ENCODE data around the gene PIN4. TPM values are rescaled to one million over a fixed set of nuclear protein-coding genes. Genes with fewer than 3 reads are reported as not detected.

Gene PIN4
- 3.3 TPM for total RNA-seq

DNA sequence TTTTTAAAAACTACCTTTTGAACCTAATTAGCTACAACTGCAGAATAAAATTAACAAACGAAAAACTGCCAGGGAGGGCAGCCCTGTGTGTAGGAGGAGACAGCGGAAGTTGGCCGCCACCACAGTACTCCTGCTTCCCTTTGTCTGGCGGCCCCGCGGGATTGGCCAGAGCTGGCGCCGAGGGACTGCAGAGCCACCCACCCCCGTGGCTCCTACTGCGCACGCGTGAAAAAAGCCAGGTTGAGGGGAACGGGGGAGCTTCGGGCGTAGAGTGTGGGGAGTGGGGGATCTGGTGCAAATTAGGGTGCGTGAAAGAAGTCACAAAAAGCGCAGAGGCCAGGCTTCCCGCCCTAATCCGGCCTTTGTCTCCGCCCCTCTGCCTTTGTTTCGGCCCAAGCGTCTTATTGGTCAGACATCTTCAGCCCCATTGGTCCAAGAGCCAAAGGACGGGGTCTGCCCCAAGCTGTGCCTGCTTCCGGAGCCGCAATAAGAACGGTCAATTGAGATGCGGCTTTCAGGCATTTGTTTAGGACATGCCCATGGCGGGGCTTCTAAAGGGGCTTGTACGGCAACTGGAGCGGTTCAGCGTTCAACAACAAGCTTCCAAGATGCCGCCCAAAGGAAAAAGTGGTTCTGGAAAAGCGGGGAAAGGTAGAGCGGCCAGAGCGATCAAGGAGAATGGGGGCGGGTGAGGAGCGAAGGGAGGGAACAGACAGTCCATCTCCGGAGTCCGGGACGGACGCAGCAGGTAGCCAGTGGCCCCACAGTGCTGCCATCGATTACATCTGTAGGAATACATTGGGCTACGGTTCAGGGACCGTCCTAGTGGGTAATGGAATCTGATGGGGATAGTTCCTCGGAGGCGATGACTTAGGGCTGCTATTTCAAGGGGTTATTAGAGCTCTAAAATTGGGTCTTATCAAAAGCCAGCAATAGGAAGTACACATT is at the start of gene PIN4:
Gene PIN4, plus strand, starts transcription at position 580 of the 948 bp plus-strand sequence. Its CDS starts 29 bp downstream, at position 609.
- Histone ChIP-seq H3K27me3 (ENCODE audit: insufficient read depth, low read length) (no peaks in the 10 kb centered on the region), H3K9me3 (ENCODE audit: low read depth, low read length) (no peaks in the 10 kb centered on the region), H3K4me1 (ENCODE audit: insufficient read depth, low read length) (peaks cover 13% of the 10 kb centered on the region), H3K4me3 (ENCODE audit: low read length) (peak within 1 kb of the TSS; percentile 81)

DNA sequence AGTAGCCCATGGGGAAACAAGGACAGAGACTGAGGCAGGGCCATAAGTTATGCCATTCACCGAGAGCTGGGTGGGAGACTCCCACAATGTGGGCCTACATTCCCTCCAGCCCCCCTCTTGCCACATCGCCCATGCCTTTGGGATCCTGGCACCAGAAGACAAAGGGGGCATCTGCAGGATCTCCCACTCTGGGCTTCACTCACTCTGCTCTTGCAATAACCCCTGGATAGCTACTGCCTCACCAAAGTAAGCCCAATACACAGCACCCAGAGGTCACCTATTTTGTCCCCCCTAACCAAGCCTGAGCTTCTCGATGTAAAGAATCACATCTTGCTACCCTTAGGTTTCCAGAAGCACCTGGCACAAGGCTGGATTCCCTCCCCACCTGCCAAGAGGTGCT is 49.1 kb upstream of the PIN4 start:
- H3K9me3 ChIP-seq (ENCODE audit: low read depth, low read length) = no peaks in the 10 kb centered on the region
- no peak overlapping the region for H3K4me3 ChIP-seq (ENCODE audit: low read length)
- H3K27me3 ChIP-seq (ENCODE audit: insufficient read depth, low read length) = no peaks in the 10 kb centered on the region

DNA sequence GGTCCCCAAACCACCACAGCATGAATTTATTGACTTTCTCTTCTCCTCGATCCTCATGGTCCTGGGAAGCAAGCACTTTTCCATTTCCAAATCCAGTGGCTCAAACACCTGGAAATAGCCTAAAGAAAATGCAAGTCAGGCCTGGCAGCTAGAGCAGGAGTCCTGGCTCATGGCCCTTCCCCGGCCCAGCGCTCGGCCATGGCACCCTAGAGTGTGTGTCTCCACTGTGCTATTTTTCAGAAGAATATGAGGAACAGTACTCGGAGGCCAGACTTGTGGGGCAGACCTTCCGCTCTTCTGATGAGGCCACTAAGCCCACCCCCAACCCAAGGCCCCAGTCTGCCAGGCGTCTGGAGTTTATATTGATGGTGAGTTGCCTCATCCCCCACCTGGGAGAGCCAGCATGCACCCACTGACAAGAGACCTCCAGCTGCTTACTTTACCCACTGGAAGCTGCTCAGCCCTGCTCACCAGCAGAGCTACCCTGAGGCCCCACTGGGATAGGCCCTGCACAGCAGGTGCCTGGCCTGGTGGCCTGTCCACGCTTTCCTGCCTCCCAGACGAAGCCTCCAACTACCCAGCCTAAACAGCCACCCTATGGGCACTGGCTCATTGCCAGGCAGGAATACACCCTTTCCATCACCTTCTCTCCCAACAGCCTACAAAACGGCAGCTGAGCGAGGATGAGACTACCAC is 47.6 kb upstream of the PIN4 start:
- no peaks in the 10 kb centered on the region for H3K9me3 ChIP-seq (ENCODE audit: low read depth, low read length)
- H3K4me1 ChIP-seq (ENCODE audit: insufficient read depth, low read length) = peaks cover 26% of the 10 kb centered on the region
- no peak overlapping the region for H3K4me3 ChIP-seq (ENCODE audit: low read length)
- no peaks in the 10 kb centered on the region for H3K27me3 ChIP-seq (ENCODE audit: insufficient read depth, low read length)

More for the DNA sequence above, 49.1 kb upstream of the PIN4 start:
- peaks cover 38% of the 10 kb centered on the region for H3K4me1 ChIP-seq (ENCODE audit: insufficient read depth, low read length)

DNA sequence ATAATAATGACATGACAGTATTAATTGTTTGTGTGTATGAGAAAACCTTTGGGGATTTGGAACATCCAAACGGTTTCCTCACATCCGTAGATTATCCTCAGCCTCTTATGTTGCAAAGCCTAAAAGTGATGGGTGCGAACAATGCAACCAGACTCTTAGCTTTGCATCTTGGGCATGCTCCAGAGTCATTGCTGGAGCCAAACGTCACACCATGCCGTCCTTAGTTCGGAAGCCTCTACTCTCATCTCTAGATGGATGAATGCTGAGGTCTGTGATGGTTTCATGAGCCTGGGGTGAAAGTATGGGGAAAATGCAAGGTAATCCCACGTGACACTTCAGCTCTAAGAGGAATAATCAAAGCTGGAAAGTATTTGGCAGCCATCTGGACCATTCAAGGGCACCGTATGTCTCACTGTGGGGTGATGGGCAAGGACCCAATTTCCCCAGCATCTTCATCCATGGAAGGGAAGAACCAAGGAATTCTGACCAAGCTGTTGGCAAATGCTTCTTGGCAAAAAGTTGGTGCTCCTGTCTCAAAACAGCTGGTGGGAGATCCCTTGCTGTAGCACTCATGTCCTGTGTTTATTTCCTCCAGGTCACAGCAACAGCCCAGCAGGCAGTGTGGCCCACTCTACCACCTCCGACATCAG is 43.6 kb upstream of the PIN4 start:
- Histone ChIP-seq H3K4me3 (ENCODE audit: low read length) (no peak overlapping the region), H3K9me3 (ENCODE audit: low read depth, low read length) (no peaks in the 10 kb centered on the region), H3K4me1 (ENCODE audit: insufficient read depth, low read length) (peaks cover 7% of the 10 kb centered on the region), H3K27me3 (ENCODE audit: insufficient read depth, low read length) (no peaks in the 10 kb centered on the region)

DNA sequence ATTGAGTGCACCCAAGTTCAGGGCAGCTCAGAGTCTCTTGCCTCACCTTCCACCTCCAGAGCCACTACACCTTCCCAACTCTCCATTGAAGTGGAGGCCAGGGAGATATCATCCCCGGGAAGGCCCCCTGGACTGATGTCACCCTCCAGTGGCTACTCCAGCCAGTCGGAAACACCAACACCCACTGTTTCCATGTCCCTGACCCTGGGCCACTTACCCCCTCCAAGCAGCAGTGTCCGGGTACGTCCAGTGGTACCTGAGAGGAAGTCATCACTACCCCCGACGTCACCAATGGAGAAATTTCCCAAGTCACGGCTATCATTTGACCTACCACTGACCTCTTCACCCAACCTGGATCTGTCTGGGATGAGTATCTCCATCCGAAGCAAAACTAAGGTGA is 42.0 kb upstream of the PIN4 start:
- Histone ChIP-seq H3K9me3 (ENCODE audit: low read depth, low read length) (no peaks in the 10 kb centered on the region), H3K4me3 (ENCODE audit: low read length) (no peak overlapping the region), H3K4me1 (ENCODE audit: insufficient read depth, low read length) (peaks cover 7% of the 10 kb centered on the region), H3K27me3 (ENCODE audit: insufficient read depth, low read length) (no peaks in the 10 kb centered on the region)

DNA sequence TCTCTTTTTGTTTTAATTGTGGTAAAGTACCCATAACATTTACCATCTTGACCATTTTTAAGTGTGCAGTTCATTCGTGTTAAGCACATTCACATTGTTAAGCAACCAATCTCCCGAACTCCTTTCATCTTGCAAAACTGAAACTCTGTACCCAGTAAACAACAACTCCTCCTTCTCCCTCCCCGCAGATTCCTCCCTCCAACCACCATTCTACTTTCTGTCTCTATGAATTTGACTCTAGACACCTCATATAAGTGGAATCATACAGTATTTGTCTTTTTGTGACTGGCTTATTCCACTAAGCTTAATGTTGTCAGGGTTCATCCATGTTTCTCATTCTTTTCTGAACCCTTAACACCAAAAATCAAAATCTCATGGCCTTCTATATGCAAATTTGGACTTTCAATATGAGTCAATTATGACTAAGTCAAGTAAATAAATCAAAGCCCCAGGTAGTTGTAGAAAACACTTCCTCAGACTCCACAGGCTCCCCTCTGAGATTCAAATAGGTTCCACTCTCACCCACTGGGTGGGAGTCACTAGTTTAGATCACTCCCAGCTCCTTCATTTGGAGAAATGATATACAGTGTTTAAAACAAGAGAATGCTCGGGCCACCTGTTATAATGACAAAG is 40.1 kb upstream of the PIN4 start:
- Histone ChIP-seq H3K4me1 (ENCODE audit: insufficient read depth, low read length) (peaks cover 7% of the 10 kb centered on the region), H3K9me3 (ENCODE audit: low read depth, low read length) (no peaks in the 10 kb centered on the region), H3K4me3 (ENCODE audit: low read length) (no peak overlapping the region), H3K27me3 (ENCODE audit: insufficient read depth, low read length) (no peaks in the 10 kb centered on the region)

DNA sequence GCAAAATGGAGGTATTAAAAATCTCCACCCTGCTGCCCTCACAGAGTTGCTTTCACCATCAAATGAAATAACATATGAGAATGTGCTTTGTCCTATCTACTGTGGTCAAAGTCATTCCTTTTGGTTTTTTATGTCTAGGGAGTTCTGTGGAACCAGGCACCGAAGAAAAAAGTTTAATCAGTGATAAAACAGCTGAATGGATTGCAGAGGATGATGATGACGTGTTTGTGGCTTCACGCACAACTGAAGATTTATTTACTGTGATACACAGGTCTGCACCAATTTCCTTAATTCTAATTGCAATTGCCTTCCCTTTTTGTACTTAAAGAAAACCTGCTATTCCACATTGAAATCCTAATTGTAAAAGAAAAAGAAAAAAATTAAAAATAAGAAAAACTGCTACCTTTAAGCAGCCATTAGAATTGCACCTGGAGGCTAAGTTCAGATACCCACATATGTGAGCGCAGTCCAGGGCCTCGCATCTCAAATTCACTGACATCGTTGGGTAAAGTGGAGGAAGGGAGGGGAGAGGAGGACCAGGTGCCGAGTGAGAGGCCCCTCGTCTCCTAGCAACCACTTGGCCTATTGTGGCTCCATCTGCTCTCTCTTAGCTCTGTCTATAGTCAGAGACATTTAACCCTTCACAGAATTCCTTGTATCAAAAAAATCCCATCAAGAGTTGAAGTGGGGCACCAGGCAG is 39.3 kb upstream of the PIN4 start:
- no peak overlapping the region for H3K4me3 ChIP-seq (ENCODE audit: low read length)

DNA sequence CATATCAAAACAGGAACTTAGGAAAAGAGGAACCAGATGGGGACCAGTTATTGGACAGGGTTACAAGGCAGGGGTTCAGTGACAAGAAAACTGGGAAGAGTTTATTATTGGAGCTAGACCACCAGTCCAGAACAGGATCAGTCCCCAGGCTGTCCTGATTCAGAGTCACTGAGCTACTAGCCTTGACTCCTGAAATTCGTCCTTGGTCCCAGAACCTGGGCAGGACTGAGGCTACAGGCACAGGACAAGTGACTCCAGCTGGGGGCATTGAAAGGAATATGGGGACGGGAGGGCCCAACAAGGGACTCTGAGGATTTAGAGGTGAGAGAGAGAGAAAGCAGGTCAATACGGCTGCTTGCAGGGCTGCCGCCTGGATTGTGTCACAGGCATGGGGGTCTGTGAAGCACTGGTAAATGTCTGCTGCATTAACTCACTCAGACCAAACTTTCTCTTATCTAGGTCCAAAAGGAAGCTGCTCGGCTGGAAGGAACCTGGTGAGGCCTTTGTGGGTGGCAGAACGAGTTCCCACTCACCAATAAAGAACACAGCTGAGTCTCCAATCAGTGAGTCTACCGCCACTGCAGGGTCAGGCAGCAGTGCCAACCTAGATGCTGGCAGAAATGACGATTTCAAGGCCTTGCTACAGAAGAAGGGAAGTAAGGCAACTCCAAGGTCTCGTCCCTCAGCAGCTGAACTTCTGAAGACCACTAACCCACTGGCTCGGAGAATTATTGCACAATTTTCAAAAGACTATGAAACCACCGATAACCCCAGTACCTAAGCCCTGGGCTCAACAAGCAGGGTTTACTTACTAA is 38.6 kb upstream of the PIN4 start:
- no peaks in the 10 kb centered on the region for H3K27me3 ChIP-seq (ENCODE audit: insufficient read depth, low read length)

More for the DNA sequence above, 39.3 kb upstream of the PIN4 start:
- no peaks in the 10 kb centered on the region for H3K9me3 ChIP-seq (ENCODE audit: low read depth, low read length)
- H3K27me3 ChIP-seq (ENCODE audit: insufficient read depth, low read length) = no peaks in the 10 kb centered on the region
- H3K4me1 ChIP-seq (ENCODE audit: insufficient read depth, low read length) = peaks cover 7% of the 10 kb centered on the region

DNA sequence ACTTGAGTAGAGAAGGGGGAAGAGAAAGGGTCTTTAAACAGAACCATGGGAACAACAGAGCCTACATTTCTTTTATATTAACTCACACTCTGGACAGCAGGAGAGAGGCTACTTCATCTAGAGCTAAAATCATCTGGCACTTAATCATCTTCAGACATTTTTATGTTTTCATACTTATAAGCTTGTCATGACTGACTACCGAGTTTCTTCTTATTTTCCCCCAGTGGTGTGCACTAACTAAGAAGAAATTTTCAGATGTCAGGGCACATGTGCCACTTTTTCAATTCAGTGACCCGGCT is 38.0 kb upstream of the PIN4 start:
- Histone ChIP-seq H3K4me1 (ENCODE audit: insufficient read depth, low read length) (peaks cover 7% of the 10 kb centered on the region), H3K4me3 (ENCODE audit: low read length) (no peak overlapping the region), H3K9me3 (ENCODE audit: low read depth, low read length) (no peaks in the 10 kb centered on the region), H3K27me3 (ENCODE audit: insufficient read depth, low read length) (no peaks in the 10 kb centered on the region)

More for the DNA sequence above, 38.6 kb upstream of the PIN4 start:
- Histone ChIP-seq H3K9me3 (ENCODE audit: low read depth, low read length) (no peaks in the 10 kb centered on the region), H3K4me3 (ENCODE audit: low read length) (no peak overlapping the region), H3K4me1 (ENCODE audit: insufficient read depth, low read length) (peaks cover 7% of the 10 kb centered on the region)

DNA sequence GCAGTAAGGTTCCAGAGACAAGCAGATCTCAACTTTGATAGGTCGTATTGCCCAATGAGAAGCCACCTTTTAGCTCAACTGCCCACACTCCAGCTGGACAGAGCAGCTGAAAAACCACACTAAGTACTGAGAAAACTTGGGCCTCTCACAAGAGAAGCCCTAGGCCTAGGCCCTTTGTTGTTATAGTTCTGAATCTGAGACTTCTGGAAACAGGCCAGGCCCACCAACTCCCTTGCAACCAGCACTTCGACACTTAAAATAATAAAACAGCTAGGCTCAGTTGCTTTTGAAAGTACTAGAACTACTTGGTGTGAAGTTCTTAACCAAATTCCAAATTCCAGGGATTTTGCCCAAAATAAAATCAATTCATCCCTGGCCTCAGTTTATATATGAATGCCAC is 36.4 kb upstream of the PIN4 start:
- no peak overlapping the region for H3K4me3 ChIP-seq (ENCODE audit: low read length)
- peaks cover 7% of the 10 kb centered on the region for H3K4me1 ChIP-seq (ENCODE audit: insufficient read depth, low read length)
- no peaks in the 10 kb centered on the region for H3K9me3 ChIP-seq (ENCODE audit: low read depth, low read length)
- no peaks in the 10 kb centered on the region for H3K27me3 ChIP-seq (ENCODE audit: insufficient read depth, low read length)

DNA sequence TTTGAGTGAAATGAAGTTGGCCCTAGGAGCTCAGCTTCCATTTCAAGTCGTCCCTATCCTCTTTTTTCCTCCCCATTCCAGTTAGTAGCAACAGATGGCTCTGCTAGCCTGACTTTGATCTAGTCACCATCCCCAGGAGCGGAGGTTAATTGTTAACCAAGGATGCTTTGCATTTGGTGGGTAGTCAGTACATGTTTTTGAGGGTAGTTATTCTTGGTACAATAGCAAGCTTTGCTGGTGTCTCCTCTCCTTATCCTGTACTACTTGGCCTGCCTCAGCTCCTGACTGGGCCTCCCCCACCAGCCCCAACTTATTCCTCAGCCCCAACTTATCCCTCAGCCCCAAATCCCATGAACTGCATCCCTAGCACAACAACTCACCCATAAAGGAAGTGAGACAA is 35.0 kb upstream of the PIN4 start:
- Histone ChIP-seq H3K4me3 (ENCODE audit: low read length) (no peak overlapping the region), H3K27me3 (ENCODE audit: insufficient read depth, low read length) (no peaks in the 10 kb centered on the region), H3K4me1 (ENCODE audit: insufficient read depth, low read length) (peaks cover 7% of the 10 kb centered on the region), H3K9me3 (ENCODE audit: low read depth, low read length) (no peaks in the 10 kb centered on the region)

DNA sequence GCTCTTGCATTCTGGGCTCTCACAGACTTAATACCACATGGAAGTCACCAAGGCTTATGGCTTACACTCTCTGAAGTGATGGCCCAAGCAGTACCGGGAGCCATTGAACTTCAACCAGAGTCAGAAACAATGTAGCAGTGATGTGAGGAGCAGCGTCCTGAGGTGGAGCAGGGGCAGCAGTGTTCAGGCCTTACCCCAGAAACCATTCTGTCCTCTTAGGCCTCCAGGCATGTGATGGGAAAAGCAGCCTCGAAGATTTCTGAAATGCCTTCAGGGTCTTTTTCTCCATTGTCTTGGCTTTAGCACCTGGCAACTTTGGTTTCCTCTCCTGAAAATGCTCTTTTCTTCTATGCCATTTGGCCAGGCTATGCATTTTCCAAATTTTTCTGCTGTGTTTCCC is 22.8 kb upstream of the PIN4 start:
- no peaks in the 10 kb centered on the region for H3K9me3 ChIP-seq (ENCODE audit: low read depth, low read length)
- no peaks in the 10 kb centered on the region for H3K4me1 ChIP-seq (ENCODE audit: insufficient read depth, low read length)
- H3K27me3 ChIP-seq (ENCODE audit: insufficient read depth, low read length) = no peaks in the 10 kb centered on the region
- H3K4me3 ChIP-seq (ENCODE audit: low read length) = no peak overlapping the region

DNA sequence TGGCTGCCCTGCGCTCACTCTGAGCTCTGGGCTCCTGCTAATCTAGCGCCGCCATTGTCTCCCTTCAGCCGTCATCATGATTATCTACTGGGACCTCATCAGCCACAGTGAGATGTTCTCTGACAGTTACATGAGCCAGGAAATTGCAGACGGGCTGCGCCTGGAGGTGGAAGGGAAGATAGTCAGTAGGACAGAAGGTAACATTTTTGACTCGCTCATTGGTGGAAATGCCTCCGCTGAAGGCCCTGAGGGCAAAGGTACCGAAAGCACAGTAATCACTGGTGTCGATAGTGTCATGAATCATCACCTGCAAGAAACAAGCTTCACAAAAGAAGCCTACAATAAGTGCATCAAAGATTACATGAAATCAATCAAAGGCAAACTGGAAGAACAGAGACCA is 21.8 kb upstream of the PIN4 start:
- Histone ChIP-seq H3K4me3 (ENCODE audit: low read length) (no peak overlapping the region), H3K27me3 (ENCODE audit: insufficient read depth, low read length) (no peaks in the 10 kb centered on the region), H3K9me3 (ENCODE audit: low read depth, low read length) (no peaks in the 10 kb centered on the region), H3K4me1 (ENCODE audit: insufficient read depth, low read length) (no peaks in the 10 kb centered on the region)

DNA sequence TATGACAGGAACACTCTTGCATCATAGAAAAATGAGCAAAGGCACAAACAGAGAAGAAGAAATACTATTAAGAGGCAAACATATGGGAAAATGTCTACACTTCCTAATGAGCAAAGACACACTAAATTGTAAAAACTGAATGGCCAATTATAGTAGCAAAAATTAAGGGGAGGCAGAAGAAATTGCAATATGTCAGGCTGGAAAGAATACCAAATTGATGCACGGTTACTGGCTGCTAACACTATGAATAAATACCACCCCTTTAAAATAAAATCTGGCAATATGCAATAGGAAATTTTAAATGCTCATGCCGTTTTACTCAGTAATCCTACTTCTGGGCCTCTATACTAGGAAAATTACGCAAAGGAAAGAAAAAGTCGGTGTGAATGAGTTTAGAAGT is 16.0 kb upstream of the PIN4 start:
- Histone ChIP-seq H3K9me3 (ENCODE audit: low read depth, low read length) (no peaks in the 10 kb centered on the region), H3K4me3 (ENCODE audit: low read length) (no peak overlapping the region), H3K27me3 (ENCODE audit: insufficient read depth, low read length) (no peaks in the 10 kb centered on the region), H3K4me1 (ENCODE audit: insufficient read depth, low read length) (no peaks in the 10 kb centered on the region)

All from mononuclear cell (primary cell).